Nephron progenitor cell (in vitro differentiated cells): ENCODE results near the gene GK.
"Not testable (repeated sequence)": the region's sequence is repeated elsewhere in the genome, so short reads cannot be mapped to it uniquely, and the experiment has no call there.

Source experiments
- DNase-seq: peaks from one replicate; pipeline ENCODE4 v3.0.0; 2021
- H3K27ac Mint-ChIP-seq: 2 replicates; pipeline ENCODE4 v1.8.0; 2021; ENCODE audit warnings: mild to moderate bottlenecking, moderate library complexity, mixed read lengths
- H3K27me3 Mint-ChIP-seq: 2 replicates; pipeline ENCODE4 v1.8.0; 2021; ENCODE audit warnings: mild to moderate bottlenecking, low read depth, mixed read lengths; ENCODE audit not compliant: poor library complexity
- H3K36me3 Mint-ChIP-seq: 2 replicates; pipeline ENCODE4 v1.8.0; 2021; ENCODE audit warnings: low read depth, mixed read lengths
- H3K4me1 Mint-ChIP-seq: 2 replicates; pipeline ENCODE4 v1.8.0; 2021; ENCODE audit warnings: mixed read lengths
- H3K4me3 Mint-ChIP-seq: 2 replicates; pipeline ENCODE4 v1.8.0; 2021; ENCODE audit warnings: mild to moderate bottlenecking, moderate library complexity, mixed read lengths
- H3K9me3 Mint-ChIP-seq: 2 replicates; pipeline ENCODE4 v1.8.0; 2021; ENCODE audit warnings: mild to moderate bottlenecking, moderate library complexity, mixed read lengths
- TF ChIP-seq, protein P1 (sequence below): fragments of 200-600 bp; sonication (generic); IDR thresholded peaks from 2 replicates; pipeline ENCODE4 v1.5.0; 2021; ENCODE audit warnings: antibody characterized with exemption

GK gene

DNA sequence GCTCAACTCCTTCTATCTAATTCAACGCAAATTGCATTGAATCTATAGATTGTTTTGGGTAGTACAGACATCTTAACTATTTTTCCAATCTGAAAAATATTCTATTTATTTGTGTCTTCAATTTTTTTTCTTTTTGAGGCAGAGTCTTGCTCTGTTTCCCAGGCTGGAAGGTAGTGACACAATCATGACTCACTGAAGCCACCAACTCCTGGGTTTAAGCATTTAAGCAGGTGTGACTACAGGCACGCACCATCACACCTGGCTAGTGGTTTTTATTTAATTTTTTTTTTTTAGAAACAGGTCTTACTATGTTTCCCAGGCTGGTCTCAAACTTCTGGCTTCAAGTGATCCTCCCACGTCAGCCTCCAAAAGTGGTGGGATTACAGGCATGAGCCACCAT, 98.3 kb downstream of the GK start:
- Mint-ChIP-seq H3K4me3 (no peak overlapping the region), H3K36me3 (no peaks in the 10 kb centered on the region), H3K27me3 (no peaks in the 10 kb centered on the region), H3K9me3 (peaks cover 35% of the 10 kb centered on the region), H3K4me1 (no peaks in the 10 kb centered on the region), H3K27ac (no peak overlapping the region)
- TF ChIP-seq, protein P1, sequence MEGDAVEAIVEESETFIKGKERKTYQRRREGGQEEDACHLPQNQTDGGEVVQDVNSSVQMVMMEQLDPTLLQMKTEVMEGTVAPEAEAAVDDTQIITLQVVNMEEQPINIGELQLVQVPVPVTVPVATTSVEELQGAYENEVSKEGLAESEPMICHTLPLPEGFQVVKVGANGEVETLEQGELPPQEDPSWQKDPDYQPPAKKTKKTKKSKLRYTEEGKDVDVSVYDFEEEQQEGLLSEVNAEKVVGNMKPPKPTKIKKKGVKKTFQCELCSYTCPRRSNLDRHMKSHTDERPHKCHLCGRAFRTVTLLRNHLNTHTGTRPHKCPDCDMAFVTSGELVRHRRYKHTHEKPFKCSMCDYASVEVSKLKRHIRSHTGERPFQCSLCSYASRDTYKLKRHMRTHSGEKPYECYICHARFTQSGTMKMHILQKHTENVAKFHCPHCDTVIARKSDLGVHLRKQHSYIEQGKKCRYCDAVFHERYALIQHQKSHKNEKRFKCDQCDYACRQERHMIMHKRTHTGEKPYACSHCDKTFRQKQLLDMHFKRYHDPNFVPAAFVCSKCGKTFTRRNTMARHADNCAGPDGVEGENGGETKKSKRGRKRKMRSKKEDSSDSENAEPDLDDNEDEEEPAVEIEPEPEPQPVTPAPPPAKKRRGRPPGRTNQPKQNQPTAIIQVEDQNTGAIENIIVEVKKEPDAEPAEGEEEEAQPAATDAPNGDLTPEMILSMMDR = no peak
- DNase-seq = no peak

DNA sequence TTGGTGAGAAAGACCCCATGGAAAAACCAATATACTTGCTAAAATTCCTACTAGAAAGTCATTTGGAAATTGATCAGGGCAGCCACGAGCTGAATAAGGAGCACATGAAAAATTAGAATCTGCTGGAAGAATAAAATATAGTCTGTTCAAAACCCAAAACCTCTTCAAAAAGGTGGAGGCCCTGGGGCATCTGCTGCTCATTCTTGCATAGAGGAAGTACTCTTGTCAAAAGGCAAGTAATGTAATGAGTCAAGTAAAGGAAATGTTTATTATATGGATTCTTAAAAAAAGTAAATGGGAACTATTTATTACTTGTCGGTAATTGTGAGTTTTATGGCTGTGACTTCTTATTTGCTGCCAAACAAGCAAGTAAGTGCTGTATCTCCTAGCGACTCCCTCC, 109.5 kb downstream of the GK start:
- Mint-ChIP-seq H3K27me3 (peaks cover 4% of the 10 kb centered on the region), H3K27ac (no peak overlapping the region), H3K36me3 (no peaks in the 10 kb centered on the region), H3K9me3 (peaks cover 36% of the 10 kb centered on the region), H3K4me1 (no peaks in the 10 kb centered on the region), H3K4me3 (no peak overlapping the region)
- TF ChIP-seq, protein P1 = no peak
- no peak for DNase-seq

DNA sequence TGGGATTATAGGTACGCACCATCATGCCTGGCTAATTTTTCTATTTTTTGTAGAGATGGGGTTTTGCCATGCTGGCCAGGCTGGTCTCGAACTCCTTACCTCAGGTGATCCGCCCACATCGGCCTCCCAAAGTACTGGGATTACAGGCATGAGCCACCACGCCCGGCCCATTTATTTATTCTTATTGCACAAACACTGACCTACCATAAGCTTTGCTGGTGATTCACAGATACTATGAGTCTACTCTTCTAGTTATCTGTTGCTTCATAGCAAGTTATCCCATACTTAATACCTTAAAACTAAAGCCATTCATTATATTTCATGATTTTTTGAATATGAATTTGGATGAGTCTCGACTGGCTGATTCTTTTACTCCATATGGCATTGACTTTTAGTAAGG, 120.5 kb downstream of the GK start:
- not testable (repeated sequence) for H3K4me1 Mint-ChIP-seq, H3K4me3 Mint-ChIP-seq, H3K36me3 Mint-ChIP-seq, H3K27me3 Mint-ChIP-seq, DNase-seq, H3K27ac Mint-ChIP-seq
- peaks cover 33% of the 10 kb centered on the region for H3K9me3 Mint-ChIP-seq

DNA sequence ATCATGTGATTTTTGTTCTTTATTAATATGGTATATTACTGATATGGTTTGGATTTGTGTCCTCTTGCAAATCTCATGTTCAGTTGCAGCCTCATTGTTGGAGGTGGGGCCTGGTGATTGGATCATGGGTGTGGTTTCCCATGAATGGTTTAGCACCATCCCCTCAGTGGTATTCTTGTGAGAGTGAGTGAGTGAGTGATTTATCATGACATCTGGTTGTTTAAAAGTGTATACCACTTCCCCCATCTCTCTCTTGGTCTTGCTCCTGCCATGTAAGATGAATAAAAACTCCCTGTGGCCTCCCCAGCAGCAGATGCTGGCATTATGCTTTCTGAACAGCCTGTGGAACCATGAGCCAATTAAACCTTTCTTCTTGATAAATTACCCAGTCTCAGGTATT, 124.4 kb downstream of the GK start:
- DNase-seq = no peak
- TF ChIP-seq, protein P1 = no peak
- peaks cover 43% of the 10 kb centered on the region for H3K9me3 Mint-ChIP-seq
- no peaks in the 10 kb centered on the region for H3K4me1 Mint-ChIP-seq
- H3K36me3 Mint-ChIP-seq = no peaks in the 10 kb centered on the region
- no peaks in the 10 kb centered on the region for H3K27me3 Mint-ChIP-seq
- H3K27ac Mint-ChIP-seq = no peak overlapping the region
- H3K4me3 Mint-ChIP-seq = no peak overlapping the region

DNA sequence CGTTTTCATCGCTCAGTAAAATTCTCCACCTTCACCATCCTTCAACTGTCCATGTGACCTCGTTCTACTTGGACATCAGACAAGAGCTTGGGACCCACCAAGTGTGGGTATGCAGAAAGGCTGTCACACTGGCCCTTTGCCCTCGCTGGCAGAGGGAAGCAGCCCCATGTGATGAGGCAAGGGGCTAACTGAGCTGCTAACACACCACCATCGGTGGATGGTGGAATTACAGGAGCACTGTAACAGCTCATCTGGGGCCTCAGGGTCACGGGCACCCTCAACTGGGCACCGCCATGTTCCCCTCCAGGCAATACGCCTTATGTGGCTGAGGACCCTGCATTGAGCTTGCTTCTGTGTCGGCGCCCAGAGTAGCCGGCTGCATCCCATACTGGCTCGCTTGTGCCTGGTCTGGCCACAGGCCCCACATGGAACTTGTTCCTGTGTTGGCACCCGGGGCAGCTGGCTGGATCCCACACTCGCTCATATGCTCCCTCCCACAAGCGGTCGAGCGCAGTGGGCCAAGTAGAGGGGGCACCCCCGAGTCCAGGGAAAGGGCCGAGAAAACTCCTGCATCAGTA, 126.3 kb downstream of the GK start:
- Mint-ChIP-seq H3K4me1 (no peaks in the 10 kb centered on the region), H3K4me3 (no peak overlapping the region), H3K27ac (no peak overlapping the region), H3K36me3 (no peaks in the 10 kb centered on the region), H3K9me3 (peaks cover 35% of the 10 kb centered on the region), H3K27me3 (no peaks in the 10 kb centered on the region)
- TF ChIP-seq, protein P1 = no peak
- no peak for DNase-seq
